GM12865 (cell line): Measurements from ENCODE around the gene SDCCAG8.
A peak's percentile ranks its signal among the peaks of the same experiment; 100 is the strongest.

ENCODE experiments used
- DNase-seq: peaks from one replicate; pipeline ENCODE4 v3.0.0; 2010; ENCODE audit warnings: low read depth
- H3K4me3 ChIP-seq: 2 replicates; pipeline ENCODE4 v1.5.1; 2011; ENCODE audit warnings: mild to moderate bottlenecking, low read depth, low read length, control low read depth
- TF ChIP-seq, protein P1 (sequence below): IDR thresholded peaks from 2 replicates; pipeline ENCODE4 v1.5.1; 2011; ENCODE audit warnings: low read length, control low read depth, low read depth, inconsistent platforms; ENCODE audit not compliant: insufficient read depth; ENCODE audit errors: missing control alignments

SDCCAG8 gene

DNA sequence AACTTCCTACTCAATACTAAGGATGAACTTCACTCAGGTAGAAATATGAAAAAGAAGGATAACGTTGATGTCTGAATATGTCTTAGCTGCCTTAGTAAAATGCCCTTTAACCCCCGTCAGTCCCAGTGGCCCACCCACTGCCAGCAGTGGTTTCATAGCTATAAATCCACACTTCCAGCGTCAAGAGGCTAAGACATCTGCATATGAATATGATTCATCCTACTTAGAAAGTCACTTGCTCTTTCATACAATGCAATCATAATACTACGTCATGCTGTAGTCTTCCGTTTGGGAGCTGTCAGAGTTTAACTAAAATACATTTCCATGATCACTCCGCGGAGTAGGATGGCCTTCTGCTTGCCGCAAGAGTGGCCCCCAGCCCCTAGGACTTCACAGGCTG lies 247.3 kb downstream of the SDCCAG8 start:
- no peak overlapping the region for H3K4me3 ChIP-seq
- TF ChIP-seq, protein P1, sequence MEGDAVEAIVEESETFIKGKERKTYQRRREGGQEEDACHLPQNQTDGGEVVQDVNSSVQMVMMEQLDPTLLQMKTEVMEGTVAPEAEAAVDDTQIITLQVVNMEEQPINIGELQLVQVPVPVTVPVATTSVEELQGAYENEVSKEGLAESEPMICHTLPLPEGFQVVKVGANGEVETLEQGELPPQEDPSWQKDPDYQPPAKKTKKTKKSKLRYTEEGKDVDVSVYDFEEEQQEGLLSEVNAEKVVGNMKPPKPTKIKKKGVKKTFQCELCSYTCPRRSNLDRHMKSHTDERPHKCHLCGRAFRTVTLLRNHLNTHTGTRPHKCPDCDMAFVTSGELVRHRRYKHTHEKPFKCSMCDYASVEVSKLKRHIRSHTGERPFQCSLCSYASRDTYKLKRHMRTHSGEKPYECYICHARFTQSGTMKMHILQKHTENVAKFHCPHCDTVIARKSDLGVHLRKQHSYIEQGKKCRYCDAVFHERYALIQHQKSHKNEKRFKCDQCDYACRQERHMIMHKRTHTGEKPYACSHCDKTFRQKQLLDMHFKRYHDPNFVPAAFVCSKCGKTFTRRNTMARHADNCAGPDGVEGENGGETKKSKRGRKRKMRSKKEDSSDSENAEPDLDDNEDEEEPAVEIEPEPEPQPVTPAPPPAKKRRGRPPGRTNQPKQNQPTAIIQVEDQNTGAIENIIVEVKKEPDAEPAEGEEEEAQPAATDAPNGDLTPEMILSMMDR, result no peak
- no peak for DNase-seq

DNA sequence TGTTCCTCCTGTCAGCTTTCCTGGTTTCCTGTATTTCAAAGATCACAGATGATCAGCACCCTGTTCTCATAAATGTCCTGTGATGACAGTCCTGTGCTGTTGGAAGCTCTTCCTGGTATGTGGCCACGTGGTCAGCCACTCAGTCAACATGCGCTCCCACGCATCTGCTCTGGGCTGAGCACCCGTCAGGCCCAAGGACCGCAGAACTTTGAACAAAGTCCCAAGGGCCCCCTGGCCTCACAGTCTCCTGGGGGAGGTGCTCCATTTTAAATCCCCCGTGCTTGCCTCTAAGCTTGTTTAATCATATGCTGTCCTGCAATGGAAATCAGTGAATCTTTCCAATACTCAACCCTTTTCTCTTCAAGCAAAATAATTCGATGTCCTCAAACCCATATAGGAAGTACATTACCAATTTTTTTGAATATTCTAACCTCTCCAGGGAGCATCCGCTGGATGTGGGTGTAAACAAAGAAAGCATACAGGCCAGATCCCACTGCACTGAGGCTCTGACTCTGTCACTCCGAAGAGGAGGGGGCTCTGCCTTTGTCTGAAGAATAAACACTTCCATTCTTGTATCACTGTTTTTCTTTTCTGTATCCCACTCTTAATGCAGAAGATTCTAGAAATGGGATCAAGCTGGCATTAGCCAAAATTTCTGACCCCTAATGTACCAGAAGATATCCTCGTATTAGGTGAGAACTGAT lies 250.3 kb downstream of the SDCCAG8 start:
- TF ChIP-seq, protein P1, result no peak
- no peak overlapping the region for H3K4me3 ChIP-seq
- peak; percentile 14 for DNase-seq

DNA sequence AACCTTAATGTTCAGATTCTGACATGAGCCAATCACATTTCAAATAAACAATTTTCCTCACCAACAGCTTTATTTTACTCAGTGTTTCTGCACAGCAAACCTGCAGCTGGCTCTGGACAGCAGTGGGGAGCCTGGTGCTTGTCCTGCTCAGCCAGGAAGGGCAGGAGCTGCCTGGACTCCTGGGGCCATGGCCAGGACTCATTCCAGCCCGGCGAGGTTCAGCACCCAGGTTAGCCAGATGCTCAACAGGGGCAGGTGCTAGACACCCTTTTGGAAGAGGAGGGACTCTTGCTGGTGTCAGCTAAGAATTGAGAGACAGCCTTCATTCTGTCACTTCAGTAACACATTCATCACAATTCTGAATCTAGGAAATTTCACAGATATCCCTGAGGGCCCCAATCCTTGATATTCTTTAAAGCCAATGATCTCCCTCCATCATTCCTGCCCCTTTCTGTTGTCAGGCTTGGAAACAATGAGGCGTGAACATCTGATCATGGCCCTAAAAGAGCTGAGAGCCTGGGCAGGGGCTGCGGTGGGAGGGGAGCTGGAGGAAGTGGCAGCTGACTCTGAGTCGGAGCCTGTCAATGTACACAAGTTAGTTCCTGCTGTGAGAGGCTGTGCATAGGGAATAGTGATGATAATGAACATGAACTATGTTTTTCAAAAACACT lies 251.3 kb downstream of the SDCCAG8 start:
- TF ChIP-seq, protein P1, result no peak
- DNase-seq, result no peak
- no peak overlapping the region for H3K4me3 ChIP-seq

DNA sequence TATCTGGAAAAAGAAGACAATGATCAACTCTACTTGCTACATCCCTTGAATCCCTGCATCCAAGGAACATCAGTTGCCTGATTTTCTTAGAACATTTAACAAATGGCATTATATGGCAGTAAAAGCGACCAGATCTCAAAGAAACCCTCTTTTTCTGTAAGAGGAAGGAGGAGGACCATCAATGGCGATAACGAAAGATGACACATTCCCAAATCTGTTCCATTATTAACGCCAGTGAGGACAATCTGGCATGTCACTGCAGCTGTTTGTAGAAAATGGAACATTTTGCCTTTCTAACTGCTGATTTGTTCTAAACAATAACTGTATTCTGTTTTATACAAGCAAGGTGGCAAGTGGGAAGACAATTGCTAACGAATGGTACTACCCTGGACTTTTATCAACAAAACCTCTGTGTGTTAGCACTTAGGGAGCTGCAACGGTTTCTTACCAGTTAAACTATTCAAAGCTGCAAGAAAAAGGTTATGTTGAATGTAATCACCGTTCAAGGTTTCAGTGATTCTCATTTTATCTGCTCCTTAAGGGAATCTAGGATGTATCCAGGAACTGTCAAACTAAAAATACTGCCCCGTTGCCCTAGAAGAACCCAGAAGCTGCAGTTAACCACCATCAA lies 251.9 kb downstream of the SDCCAG8 start:
- TF ChIP-seq, protein P1, result no peak

DNA sequence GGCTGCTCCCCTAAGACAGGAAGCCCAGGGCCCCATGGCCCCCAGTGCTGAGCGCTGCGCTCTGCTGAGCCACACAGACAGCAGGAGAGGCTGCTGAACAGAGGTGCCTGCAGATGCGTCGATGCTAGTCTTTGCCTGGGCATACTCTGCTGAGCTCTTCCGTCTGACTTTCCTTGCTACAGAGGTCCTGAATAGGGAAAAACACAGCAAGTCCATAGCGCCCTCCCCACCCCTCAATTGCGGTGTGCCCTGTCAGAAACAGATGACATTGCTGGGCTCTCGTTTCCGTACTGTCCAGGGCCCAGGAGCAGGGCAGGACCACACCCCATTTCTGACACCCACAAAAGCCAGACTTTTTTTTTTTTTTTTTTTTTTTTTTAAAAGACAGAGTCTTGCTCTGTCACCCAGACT lies 252.5 kb downstream of the SDCCAG8 start:
- TF ChIP-seq, protein P1, result no peak
- H3K4me3 ChIP-seq, result no peak overlapping the region

More for the DNA sequence above, 251.9 kb downstream of the SDCCAG8 start:
- H3K4me3 ChIP-seq, result no peak overlapping the region
- DNase-seq, result no peak

DNA sequence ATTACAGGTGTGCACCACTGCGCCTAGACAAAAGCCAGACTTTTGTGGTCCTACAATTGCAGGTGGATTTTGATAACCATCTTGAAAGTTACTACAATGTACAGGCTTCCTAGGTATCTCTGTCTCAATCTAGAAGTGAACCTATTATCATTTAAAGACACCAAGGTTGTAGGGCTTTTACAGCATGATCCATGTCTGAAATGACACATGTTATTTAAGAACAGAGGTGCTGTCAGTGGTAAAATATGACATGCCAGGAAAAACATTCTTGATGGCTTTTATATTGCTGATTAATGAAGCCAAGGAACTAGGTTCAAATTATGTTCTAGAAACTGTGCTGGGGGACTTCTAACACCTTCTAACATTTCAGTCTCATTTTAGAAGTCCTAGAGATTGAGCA lies 253.1 kb downstream of the SDCCAG8 start:
- TF ChIP-seq, protein P1, result no peak
- no peak overlapping the region for H3K4me3 ChIP-seq
- no peak for DNase-seq

More for the DNA sequence above, 252.5 kb downstream of the SDCCAG8 start:
- no peak for DNase-seq

DNA sequence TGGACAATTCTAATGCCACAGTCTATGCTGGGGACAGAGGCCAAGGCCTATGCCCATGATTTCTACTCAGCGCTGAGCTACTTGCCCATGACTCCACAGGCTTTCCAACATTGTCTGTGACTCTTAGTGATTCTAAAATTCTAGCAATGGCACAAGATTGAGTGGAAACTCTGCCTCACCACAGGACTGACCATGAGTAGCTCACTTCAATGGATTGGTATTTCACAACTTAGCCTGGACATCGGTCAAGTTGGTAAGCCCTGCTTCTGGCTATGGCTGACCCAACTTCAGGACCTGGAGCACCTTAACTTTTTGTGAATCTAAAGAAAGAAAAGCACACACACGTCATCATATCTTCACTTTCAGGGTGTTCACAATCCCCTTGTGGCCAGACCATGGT lies 255.1 kb downstream of the SDCCAG8 start:
- TF ChIP-seq, protein P1, result no peak
- DNase-seq, result no peak
- H3K4me3 ChIP-seq, result no peak overlapping the region
